Epithelial cell of esophagus (primary cell): ENCODE data around the gene CDH3.

Experiments used
- DNase-seq: peaks from one replicate; pipeline ENCODE4 v3.0.0; 2010; ENCODE audit warnings: low read depth
- H3K4me3 ChIP-seq: 2 replicates; pipeline ENCODE4 v1.5.1; 2011; ENCODE audit warnings: mild to moderate bottlenecking, low read length, control low read depth
- CTCF ChIP-seq: IDR thresholded peaks from 2 replicates; pipeline ENCODE4 v1.5.1; 2011; ENCODE audit warnings: low read depth, mild to moderate bottlenecking, low read length, control low read depth, inconsistent platforms; ENCODE audit not compliant: insufficient read depth; ENCODE audit errors: missing control alignments

CDH3 gene

GRCh38 chr16:68740628-68741346, 95.7 kb downstream of the CDH3 start:
- DNase-seq: no peak
- H3K4me3 ChIP-seq: peak overlapping the region; percentile 26
- TF ChIP-seq CTCF: no peak

GRCh38 chr16:68743664-68744063, 98.6 kb downstream of the CDH3 start:
- no peak for TF ChIP-seq CTCF
- DNase-seq: no peak
- peak overlapping the region; percentile 23 for H3K4me3 ChIP-seq

- TF ChIP-seq CTCF: no peak
- peak overlapping the region; percentile 39 for H3K4me3 ChIP-seq
- DNase-seq: peak; percentile 98
These were observed 99.7 kb downstream of the CDH3 start for GRCh38 chr16:68744744-68745280.

GRCh38 chr16:68746951-68747350, 101.8 kb downstream of the CDH3 start:
- no peak for TF ChIP-seq CTCF
- H3K4me3 ChIP-seq: no peak overlapping the region
- DNase-seq: no peak

- H3K4me3 ChIP-seq: no peak overlapping the region
- TF ChIP-seq CTCF: peak; percentile 14
- DNase-seq: no peak
These were observed 104.3 kb downstream of the CDH3 start for GRCh38 chr16:68749432-68749831.
